Measurements from ENCODE around the gene HSDL1.

Gene HSDL1

GRCh38 chr16:84144859-84145639, at the start of gene HSDL1, which contains the start of gene DNAAF1:
Gene HSDL1, minus strand, starts transcription at chr16:84145177. Its CDS starts 13,856 bp downstream, at chr16:84131321.
Gene DNAAF1, plus strand, starts transcription at chr16:84145308. Its CDS starts 133 bp downstream, at chr16:84145441.
- peak; percentile 45 for DNase-seq (ENCODE audit: extremely low read depth, low read depth)

GRCh38 chr16:84194018-84194417, 49.0 kb upstream of the HSDL1 start:
- TF ChIP-seq CTCF (IDR thresholded peaks at IDR 0.05; ENCODE audit: low read depth, low read length) = no peak
- no peak for DNase-seq (ENCODE audit: extremely low read depth, low read depth)

More at GRCh38 chr16:84144859-84145639, at the start of gene HSDL1, which contains the start of gene DNAAF1:
- no peak; the same call in 1 of the 2 replicates for TF ChIP-seq CTCF (IDR thresholded peaks at IDR 0.05; ENCODE audit: low read depth, low read length)

- no peak for DNase-seq (ENCODE audit: extremely low read depth, low read depth)
- TF ChIP-seq CTCF (IDR thresholded peaks at IDR 0.05; ENCODE audit: low read depth, low read length) = no peak
Observed at GRCh38 chr16:84193480-84193879, 48.5 kb upstream of the HSDL1 start.

GRCh38 chr16:84191466-84191865, 46.5 kb upstream of the HSDL1 start:
- TF ChIP-seq CTCF (IDR thresholded peaks at IDR 0.05; ENCODE audit: low read depth, low read length) = no peak
- no peak for DNase-seq (ENCODE audit: extremely low read depth, low read depth)

GRCh38 chr16:84190731-84191388, 45.9 kb upstream of the HSDL1 start, which contains the start of gene ADAD2:
Gene ADAD2, plus strand, starts transcription at chr16:84191157. Its CDS starts 74 bp downstream, at chr16:84191231.
- no peak for TF ChIP-seq CTCF (IDR thresholded peaks at IDR 0.05; ENCODE audit: low read depth, low read length)
- DNase-seq (ENCODE audit: extremely low read depth, low read depth) = no peak

- peak; percentile 93 for TF ChIP-seq CTCF (IDR thresholded peaks at IDR 0.05; ENCODE audit: low read depth, low read length)
- DNase-seq (ENCODE audit: extremely low read depth, low read depth) = peak; percentile 90
Observed at GRCh38 chr16:84186685-84187437, 41.9 kb upstream of the HSDL1 start, which contains the start of gene TAF1C. Gene TAF1C, minus strand, starts transcription at chr16:84187057. Its CDS starts 2,069 bp downstream, at chr16:84184988.

Measured in AG09319 (cell line).